K562 (cell line): ENCODE data around the gene GPR119. TPM values are rescaled to one million over a fixed set of nuclear protein-coding genes. Genes with fewer than 3 reads are reported as not detected.
A peak's percentile ranks its signal among the peaks of the same experiment; 100 is the strongest.
"Not testable (repeated sequence)": the region's sequence is repeated elsewhere in the genome, so short reads cannot be mapped to it uniquely, and the experiment has no call there.

Source experiments
- ATAC-seq: fragments of 200-7000 bp; cut with Tn5 transposase; 3 replicates; pipeline ENCODE4 v1.9.1; 2020; ENCODE audit warnings: moderate library complexity
- BruUV-seq: library from RNA; stranded (reverse); fragments of 400-500 nt; replicated peaks from 2 replicates; lab custom pipeline; 2021; lab: Mats Ljungman, UMichigan
- CTCF ChIA-PET: fragments of 300-600 bp; formaldehyde crosslinking; extraction: SDS; loops from one replicate; lab custom pipeline; 2021; ENCODE audit warnings: low intra/inter-chr PET ratio; lab: Yijun Ruan, JAX
- POLR2A ChIA-PET: fragments of 300-600, 350-650 bp; sonication (Branson Sonifier 250); formaldehyde crosslinking; extraction: SDS; loops from one replicate; lab custom pipeline; 2021; ENCODE audit warnings: antibody characterized with exemption, inconsistent platforms; lab: Yijun Ruan, JAX
- DNase-seq, 4 experiments: peaks; one replicate each; pipeline versions ENCODE4 v3.0.0 to v3.0.0-alpha.2; 2011 to 2018; ENCODE audit warnings: low spot score in 3 of 4, mixed read lengths in 3 of 4; ENCODE audit errors: extremely low read depth in 1 of 4
- FAIRE-seq: peaks from 2 replicates; lab custom pipeline; 2011; peaks lifted over from hg19 to GRCh38; lab: Jason Lieb, UNC
- H2AFZ ChIP-seq: 2 replicates; pipeline ENCODE4 v1.6.0; 2011; ENCODE audit warnings: low read depth, low read length, control low read depth, inconsistent platforms
- H3K27ac ChIP-seq: fragments of 200-600 bp; 3 replicates; pipeline ENCODE4 v1.8.0; 2011; ENCODE audit warnings: low read depth, mild to moderate bottlenecking, control low read depth, inconsistent platforms, low read length, moderate library complexity, mixed read lengths; ENCODE audit errors: extremely low read depth
- H3K27me3 ChIP-seq, 2 experiments: fragments of 300-600 bp in 1 of 2; 2 replicates in 1 of 2; 3 replicates in 1 of 2; pipeline versions ENCODE4 v1.6.0 to v1.8.0; 2011; ENCODE audit warnings: inconsistent platforms in 2 of 2, low read length in 2 of 2, mild to moderate bottlenecking in 1 of 2, mixed read lengths in 1 of 2, moderate library complexity in 1 of 2; ENCODE audit not compliant: control insufficient read depth in 2 of 2, insufficient read depth in 2 of 2
- H3K36me3 ChIP-seq: fragments of 300-600 bp; 3 replicates; pipeline ENCODE4 v1.8.0; 2011; ENCODE audit warnings: mild to moderate bottlenecking, low read length, inconsistent platforms; ENCODE audit not compliant: control insufficient read depth, insufficient read depth
- H3K4me1 ChIP-seq, 2 experiments: fragments of 200-600 bp in 1 of 2; replicated peaks in 1 of 2; 2 replicates in 1 of 2; 3 replicates in 1 of 2; pipeline versions ENCODE4 v1.5.1 to v1.8.0; 2011; ENCODE audit warnings: inconsistent platforms in 2 of 2, low read length in 2 of 2, mild to moderate bottlenecking in 1 of 2, mixed read lengths in 1 of 2, moderate library complexity in 1 of 2; ENCODE audit not compliant: control insufficient read depth in 2 of 2, insufficient read depth in 2 of 2
- H3K4me2 ChIP-seq: 2 replicates; pipeline ENCODE4 v1.6.1; 2011; ENCODE audit warnings: low read length, control low read depth, inconsistent platforms, mixed read lengths; ENCODE audit not compliant: insufficient read depth
- H3K4me3 ChIP-seq: fragments of 200-600 bp; sonication (generic), shearing (Covaris generic); 2 replicates; pipeline ENCODE4 v1.5.1; 2016; ENCODE audit warnings: control low read depth, inconsistent platforms
- H3K79me2 ChIP-seq: fragments of 200-600 bp; 3 replicates; pipeline ENCODE4 v1.8.0; 2011; ENCODE audit warnings: low read length, inconsistent platforms; ENCODE audit not compliant: control insufficient read depth, insufficient read depth
- H3K9ac ChIP-seq, 2 experiments: 2 replicates each; pipeline versions ENCODE4 v1.6.0 to v1.6.1; 2011; ENCODE audit warnings: low read depth in 2 of 2, low read length in 2 of 2, control low read depth in 1 of 2, inconsistent platforms in 1 of 2, mild to moderate bottlenecking in 1 of 2, mixed read lengths in 1 of 2; ENCODE audit not compliant: insufficient read depth in 1 of 2
- H3K9me1 ChIP-seq: one replicate; pipeline ENCODE4 v1.6.0; 2011; ENCODE audit warnings: inconsistent platforms, mild to moderate bottlenecking, low read length, moderate library complexity; ENCODE audit not compliant: control insufficient read depth, insufficient read depth
- H3K9me3 ChIP-seq: replicated peaks from 2 replicates; pipeline ENCODE4 v1.5.1; 2011; ENCODE audit warnings: low read depth, low read length, inconsistent platforms; ENCODE audit not compliant: control insufficient read depth, insufficient read depth
- H4K20me1 ChIP-seq: replicated peaks from 2 replicates; pipeline ENCODE4 v1.6.1; 2011; ENCODE audit warnings: low read length, inconsistent platforms, mixed read lengths; ENCODE audit not compliant: control insufficient read depth, insufficient read depth
- BCOR ChIP-seq: fragments of 450-650 bp; IDR thresholded peaks from 2 replicates; pipeline ENCODE4 v1.6.1; 2016
- KDM1A ChIP-seq, 2 experiments: fragments of 450-650 bp; IDR thresholded peaks; 2 replicates each; pipeline ENCODE4 v1.6.1; 2016; ENCODE audit warnings: mild to moderate bottlenecking in 2 of 2
- LARP7 ChIP-seq: fragments of 450-650 bp; IDR thresholded peaks from 2 replicates; pipeline ENCODE4 v1.6.1; 2016
- WGBS: fragments of 100-300 bp; shearing (Covaris generic); methylation state at CpG from one replicate; pipeline ENCODE4 v1.1.6; 2016; ENCODE audit warnings: low coverage, mixed read lengths; ENCODE audit not compliant: insufficient coverage; ENCODE audit errors: missing lambda C conversion rate; 5-methylcytosine and 5-hydroxymethylcytosine counted together
- in situ Hi-C: fragments of 300-500 bp; cut with MboI; formaldehyde crosslinking; loops from 4 replicates; pipeline ENCODE4 v1.15.0; 2018; ENCODE audit warnings: inconsistent platforms, mixed read lengths
- intact Hi-C: fragments of 100-400 bp; cut with micrococcal nuclease; formaldehyde crosslinking; loops from 2 replicates; pipeline ENCODE4 v1.14.2; 2022
- polyA plus RNA-seq, 8 experiments: library from polyadenylated mRNA; depleted of rRNA in 4 of 8; stranded (reverse) in 5 of 8; unstranded in 3 of 8; fragments of >200 nt; fragmentation: Nextera tagmentation in 2 of 8; fragmentation: Illumina TruSeq in 1 of 8; extraction: Ambion mirVana in 2 of 8; extraction: Trizol in 1 of 8; gene quantifications; 2 replicates each; pipeline versions ENCODE4 v1.2.1 to v1.2.3, GENCODE V29; 2011 to 2014; ENCODE audit warnings: inconsistent platforms in 1 of 8, missing spikeins in 1 of 8
- total RNA-seq, 7 experiments: library from RNA; depleted of rRNA in 6 of 7; stranded (reverse); fragments of >200 nt in 6 of 7; fragmentation: Illumina TruSeq in 2 of 7; extraction: Trizol in 2 of 7; gene quantifications; 2 replicates each; pipeline versions ENCODE4 v1.2.1 to v1.2.3, GENCODE V29; 2011 to 2021; ENCODE audit warnings: low replicate concordance in 1 of 7
- TF ChIP-seq, protein P1 (sequence below): IDR thresholded peaks from 2 replicates; pipeline ENCODE4 v1.6.1; 2016; ENCODE audit warnings: missing genetic modification characterization, missing compliant biosample characterization
- TF ChIP-seq, protein P2 (sequence below), 2 experiments: fragments of 450-650 bp in 1 of 2; IDR thresholded peaks; 2 replicates each; pipeline ENCODE4 v1.6.1; 2011 to 2017; ENCODE audit warnings: low read depth in 2 of 2, antibody characterized with exemption in 1 of 2, borderline replicate concordance in 1 of 2, low read length in 1 of 2, mild to moderate bottlenecking in 1 of 2, mixed read lengths in 1 of 2; ENCODE audit not compliant: control insufficient read depth in 1 of 2

Gene GPR119
- total and polyA plus RNA-seq, 9 of the 15 experiments (the other 6 are each of a cell fraction or from before 2014, with no cell fraction given) = not detected

DNA sequence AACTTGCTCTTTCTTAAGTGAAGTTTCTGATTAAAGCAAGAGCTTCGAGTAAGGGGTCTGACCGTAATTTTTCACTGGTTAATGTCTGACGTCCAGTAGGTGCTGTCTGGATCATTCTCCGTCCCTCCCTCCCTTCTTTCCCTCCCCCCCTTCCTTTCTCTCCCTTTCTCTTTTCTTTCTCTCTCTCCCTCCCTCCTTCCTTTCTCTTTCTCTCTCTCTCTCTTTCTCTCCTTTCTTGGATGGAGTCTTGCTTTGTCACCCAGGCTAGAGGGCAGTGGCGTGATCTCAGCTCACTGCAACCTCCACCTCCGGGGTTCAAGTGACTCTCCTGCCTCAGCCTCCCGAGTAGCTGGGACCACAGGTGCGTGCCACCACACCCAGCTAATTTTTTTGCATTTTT, 46.6 kb downstream of the GPR119 start:
- WGBS = 100% methylated on average over 2 of the region's 8 CpGs
- POLR2A ChIA-PET = interaction anchor here (0.6 to 0.7 kb wide), 2 partner anchors 766 to 1425 kb away, joined by 5 read pairs; no protein-coding TSS in a partner anchor
- H2AFZ ChIP-seq, FAIRE-seq, ATAC-seq, intact Hi-C loops, H3K9me3 ChIP-seq, H3K36me3 ChIP-seq, H4K20me1 ChIP-seq, DNase-seq, in situ Hi-C loops, CTCF ChIA-PET, H3K79me2 ChIP-seq, BruUV-seq, H3K9me1 ChIP-seq, H3K27me3 ChIP-seq: not testable (repeated sequence)
- Histone ChIP-seq H3K4me2 (peak overlapping the region; percentile 93; the same call in 1 of the 2 replicates), H3K4me3 (peak overlapping the region; percentile 90; the same call in 1 of the 2 replicates), H3K27ac (peak overlapping the region; percentile 91; the same call in 1 of the 3 replicates), H3K4me1 (peaks cover 5 to 11% of the 10 kb centered on the region in 2 experiments; a peak in 3 of 5 replicates), H3K9ac (peak overlapping the region; percentile 95 to 98; a peak in 2 of 4 replicates)
- TF ChIP-seq BCOR (peak; percentile 44; the same call in 1 of the 2 replicates), LARP7 (0 out of 2 replicates have a peak, but pooled peaks have one; percentile 8), KDM1A (IDR thresholded peaks at IDR 0.05) (peak in 1 of 2 experiments; percentile 13; a peak in 1 of 4 replicates)
- TF ChIP-seq, protein P1, sequence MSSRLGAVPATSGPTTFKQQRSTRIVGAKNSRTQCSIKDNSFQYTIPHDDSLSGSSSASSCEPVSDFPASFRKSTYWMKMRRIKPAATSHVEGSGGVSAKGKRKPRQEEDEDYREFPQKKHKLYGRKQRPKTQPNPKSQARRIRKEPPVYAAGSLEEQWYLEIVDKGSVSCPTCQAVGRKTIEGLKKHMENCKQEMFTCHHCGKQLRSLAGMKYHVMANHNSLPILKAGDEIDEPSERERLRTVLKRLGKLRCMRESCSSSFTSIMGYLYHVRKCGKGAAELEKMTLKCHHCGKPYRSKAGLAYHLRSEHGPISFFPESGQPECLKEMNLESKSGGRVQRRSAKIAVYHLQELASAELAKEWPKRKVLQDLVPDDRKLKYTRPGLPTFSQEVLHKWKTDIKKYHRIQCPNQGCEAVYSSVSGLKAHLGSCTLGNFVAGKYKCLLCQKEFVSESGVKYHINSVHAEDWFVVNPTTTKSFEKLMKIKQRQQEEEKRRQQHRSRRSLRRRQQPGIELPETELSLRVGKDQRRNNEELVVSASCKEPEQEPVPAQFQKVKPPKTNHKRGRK = 0 out of 2 replicates have a peak, but pooled peaks have one; percentile 26
- TF ChIP-seq, protein P2, sequence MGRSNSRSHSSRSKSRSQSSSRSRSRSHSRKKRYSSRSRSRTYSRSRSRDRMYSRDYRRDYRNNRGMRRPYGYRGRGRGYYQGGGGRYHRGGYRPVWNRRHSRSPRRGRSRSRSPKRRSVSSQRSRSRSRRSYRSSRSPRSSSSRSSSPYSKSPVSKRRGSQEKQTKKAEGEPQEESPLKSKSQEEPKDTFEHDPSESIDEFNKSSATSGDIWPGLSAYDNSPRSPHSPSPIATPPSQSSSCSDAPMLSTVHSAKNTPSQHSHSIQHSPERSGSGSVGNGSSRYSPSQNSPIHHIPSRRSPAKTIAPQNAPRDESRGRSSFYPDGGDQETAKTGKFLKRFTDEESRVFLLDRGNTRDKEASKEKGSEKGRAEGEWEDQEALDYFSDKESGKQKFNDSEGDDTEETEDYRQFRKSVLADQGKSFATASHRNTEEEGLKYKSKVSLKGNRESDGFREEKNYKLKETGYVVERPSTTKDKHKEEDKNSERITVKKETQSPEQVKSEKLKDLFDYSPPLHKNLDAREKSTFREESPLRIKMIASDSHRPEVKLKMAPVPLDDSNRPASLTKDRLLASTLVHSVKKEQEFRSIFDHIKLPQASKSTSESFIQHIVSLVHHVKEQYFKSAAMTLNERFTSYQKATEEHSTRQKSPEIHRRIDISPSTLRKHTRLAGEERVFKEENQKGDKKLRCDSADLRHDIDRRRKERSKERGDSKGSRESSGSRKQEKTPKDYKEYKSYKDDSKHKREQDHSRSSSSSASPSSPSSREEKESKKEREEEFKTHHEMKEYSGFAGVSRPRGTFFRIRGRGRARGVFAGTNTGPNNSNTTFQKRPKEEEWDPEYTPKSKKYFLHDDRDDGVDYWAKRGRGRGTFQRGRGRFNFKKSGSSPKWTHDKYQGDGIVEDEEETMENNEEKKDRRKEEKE (IDR thresholded peaks at IDR 0.05; ENCODE audit: borderline replicate concordance in 1 of 2, control insufficient read depth in 1 of 2, low read depth in 2 of 2, low read length in 1 of 2) = peak in 1 of 2 experiments; percentile 28; a peak in 1 of 4 replicates
